Measurements from ENCODE around the gene GAL. TPM values are rescaled to one million over a fixed set of nuclear protein-coding genes. Genes with fewer than 3 reads are reported as not detected.
A peak's percentile ranks its signal among the peaks of the same experiment; 100 is the strongest.

Gene GAL
- total and polyA plus RNA-seq, 2 of the 8 experiments (the other 6 are each of a cell fraction or from before 2014, with no cell fraction given): 81.8 to 233 TPM

GRCh38 chr11:68669301-68670090 lies 14.8 kb upstream of the GAL start:
- Histone ChIP-seq H3K27ac (ENCODE audit: low read depth, low read length) (no peak overlapping the region), H3K27me3 (replicated peaks in 1 of 4; ENCODE audit: control insufficient read depth in 3 of 4, extremely low read depth in 1 of 4, insufficient read depth in 3 of 4, low read length in 3 of 4) (no peaks in the 10 kb centered on the region), H3K9me3 (ENCODE audit: insufficient read depth in 2 of 2, low read depth in 1 of 2, low read length in 1 of 2) (no peaks in the 10 kb centered on the region), H3K23me2 (ENCODE audit: low read depth, low read length) (no peaks in the 10 kb centered on the region; the same call in 1 of the 2 replicates), H2BK5ac (ENCODE audit: low read depth, low read length) (no peak overlapping the region), H2AK5ac (ENCODE audit: low read depth, low read length) (no peak overlapping the region), H2AFZ (ENCODE audit: low read length) (no peak overlapping the region), H3K79me1 (ENCODE audit: low read depth, low read length) (no peaks in the 10 kb centered on the region), H3K36me3 (ENCODE audit: control insufficient read depth in 2 of 4, insufficient read depth in 4 of 4, low read length in 3 of 4) (no peaks in the 10 kb centered on the region; a peak in 1 of 8 replicates), H3K4me1 (replicated peaks in 1 of 4; ENCODE audit: control insufficient read depth in 3 of 4, insufficient read depth in 4 of 4, low read length in 3 of 4) (peaks cover 0 to 5% (median 2%) of the 10 kb centered on the region in 4 experiments; a peak in 3 of 7 replicates), H4K91ac (replicated peaks; ENCODE audit: insufficient read length, low read length) (peak overlapping the region; percentile 51), H3K4me3 (ENCODE audit: extremely low read depth in 1 of 4, insufficient read depth in 2 of 4, low read depth in 3 of 4, low read length in 4 of 4) (no peak overlapping the region), H3K4ac (replicated peaks; ENCODE audit: insufficient read length, low read depth, low read length) (no peak overlapping the region), H3K9ac (replicated peaks in 1 of 4; ENCODE audit: extremely low read depth in 1 of 4, low read depth in 3 of 4, low read length in 3 of 4) (no peak overlapping the region), H4K20me1 (replicated peaks in 1 of 2; ENCODE audit: control insufficient read depth in 1 of 2, insufficient read depth in 2 of 2, low read length in 2 of 2) (no peaks in the 10 kb centered on the region), H2BK12ac (ENCODE audit: low read depth, low read length) (peak overlapping the region; percentile 80; the same call in 1 of the 2 replicates), H2BK20ac (ENCODE audit: low read length) (no peak overlapping the region), H3K18ac (ENCODE audit: extremely low read depth, low read length) (no peak overlapping the region; the same call in 1 of the 2 replicates), H3K56ac (replicated peaks; ENCODE audit: insufficient read length, low read depth, low read length) (no peak overlapping the region), H3K14ac (ENCODE audit: insufficient read length) (no peak overlapping the region), H2BK15ac (ENCODE audit: low read length) (peak overlapping the region; percentile 75; the same call in 1 of the 2 replicates), H4K8ac (ENCODE audit: extremely low read depth, insufficient read depth, low read length) (0 out of 2 replicates have a peak overlapping the region, but pooled peaks have one; percentile 71), H3K4me2 (ENCODE audit: insufficient read depth in 1 of 2, low read depth in 2 of 2, low read length in 2 of 2) (no peak overlapping the region), H3K23ac (ENCODE audit: insufficient read length) (no peak overlapping the region), H4K5ac (ENCODE audit: insufficient read length, low read depth, low read length) (no peak overlapping the region), H3K79me2 (ENCODE audit: control insufficient read depth in 1 of 2, insufficient read depth in 2 of 2, low read length in 2 of 2) (no peaks in the 10 kb centered on the region), H2BK120ac (replicated peaks; ENCODE audit: low read depth, low read length) (no peak overlapping the region)
- 94% methylated on average over 21 of the region's 27 CpGs; no CpG with 5 or more reads in 1 of the 2 experiments for WGBS, 2 experiments (ENCODE audit: extremely low coverage in 1 of 2, insufficient coverage in 1 of 2, insufficient read length in 1 of 2, insufficient replicate concordance in 2 of 2, low coverage in 1 of 2, low lambda C conversion rate in 2 of 2, missing lambda C conversion rate in 1 of 2)
- FAIRE-seq: no peak
- ChIA-PET CTCF (ENCODE audit: partially characterized antibody) (interaction anchor here (1.0 to 1.6 kb wide), 5 partner anchors 9 to 86 kb away, joined by 3 to 5 read pairs (median 3); no protein-coding TSS in a partner anchor), POLR2A (ENCODE audit: partially characterized antibody) (interaction anchor here (0.9 to 2.8 kb wide), 2 partner anchors 9 to 16 kb away, joined by 3 to 17 read pairs; partner anchors contain the start of gene GAL)
- TF ChIP-seq MAX (IDR thresholded peaks at IDR 0.05) (no peak), SIX5 (IDR thresholded peaks at IDR 0.05; ENCODE audit: low read depth, low read length) (no peak), ASH2L (IDR thresholded peaks at IDR 0.05; ENCODE audit: low read length) (no peak)
- no peak for DNase-seq (ENCODE audit: low read depth in 1 of 2, low spot score in 2 of 2)
